ENCODE results near the gene AS3MT.
"Not testable (repeated sequence)": the region's sequence is repeated elsewhere in the genome, so short reads cannot be mapped to it uniquely, and the experiment has no call there.

Gene AS3MT, protein sequence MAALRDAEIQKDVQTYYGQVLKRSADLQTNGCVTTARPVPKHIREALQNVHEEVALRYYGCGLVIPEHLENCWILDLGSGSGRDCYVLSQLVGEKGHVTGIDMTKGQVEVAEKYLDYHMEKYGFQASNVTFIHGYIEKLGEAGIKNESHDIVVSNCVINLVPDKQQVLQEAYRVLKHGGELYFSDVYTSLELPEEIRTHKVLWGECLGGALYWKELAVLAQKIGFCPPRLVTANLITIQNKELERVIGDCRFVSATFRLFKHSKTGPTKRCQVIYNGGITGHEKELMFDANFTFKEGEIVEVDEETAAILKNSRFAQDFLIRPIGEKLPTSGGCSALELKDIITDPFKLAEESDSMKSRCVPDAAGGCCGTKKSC

DNA sequence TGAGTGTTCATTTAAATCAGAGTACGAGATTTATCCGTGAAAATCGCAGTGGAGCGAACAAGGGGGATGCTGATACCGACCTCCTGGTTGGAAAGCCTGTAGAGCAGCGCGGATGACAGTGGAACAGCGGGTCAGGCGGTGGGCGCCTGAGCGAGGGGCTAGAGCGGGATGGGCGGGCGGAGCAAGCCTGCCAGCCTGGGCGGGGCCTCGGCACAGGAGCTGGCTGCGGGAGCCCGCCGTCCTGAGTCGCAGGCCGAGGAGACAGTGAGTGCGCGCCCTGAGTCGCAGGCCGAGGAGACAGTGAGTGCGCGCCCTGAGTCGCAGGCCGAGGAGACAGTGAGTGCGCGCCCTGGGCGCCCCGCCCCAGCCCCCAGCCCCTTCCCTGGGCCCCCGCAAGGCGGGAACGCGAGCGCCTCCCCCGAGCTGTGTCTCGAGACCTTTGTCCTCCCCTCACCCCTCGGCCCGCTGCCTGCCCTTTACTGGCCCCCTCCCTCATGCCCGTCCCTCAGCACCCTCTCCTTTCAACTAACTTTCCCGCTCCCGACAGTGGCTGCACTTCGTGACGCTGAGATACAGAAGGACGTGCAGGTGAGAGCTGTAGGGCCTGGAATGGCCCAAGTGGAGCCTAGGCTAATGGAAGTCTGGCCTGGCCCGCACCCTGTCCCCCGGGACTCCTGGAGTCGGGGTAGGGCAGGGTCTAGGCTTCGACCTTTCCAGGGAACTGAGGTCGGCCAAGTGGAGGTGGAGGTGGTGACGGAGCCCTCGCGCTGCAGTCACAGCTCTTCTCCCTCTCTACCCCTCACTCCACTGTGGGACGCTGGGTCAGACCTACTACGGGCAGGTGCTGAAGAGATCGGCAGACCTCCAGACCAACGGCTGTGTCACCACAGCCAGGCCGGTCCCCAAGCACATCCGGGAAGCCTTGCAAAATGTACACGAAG lies at the start of gene AS3MT:
Gene AS3MT (plus strand): TSS at position 213 of the 941 bp plus-strand sequence. CDS start 123 bp downstream, at position 336.
- peak in 6 of 14 donors; percentile 2 to 32 (median 14) for DNase-seq

DNA sequence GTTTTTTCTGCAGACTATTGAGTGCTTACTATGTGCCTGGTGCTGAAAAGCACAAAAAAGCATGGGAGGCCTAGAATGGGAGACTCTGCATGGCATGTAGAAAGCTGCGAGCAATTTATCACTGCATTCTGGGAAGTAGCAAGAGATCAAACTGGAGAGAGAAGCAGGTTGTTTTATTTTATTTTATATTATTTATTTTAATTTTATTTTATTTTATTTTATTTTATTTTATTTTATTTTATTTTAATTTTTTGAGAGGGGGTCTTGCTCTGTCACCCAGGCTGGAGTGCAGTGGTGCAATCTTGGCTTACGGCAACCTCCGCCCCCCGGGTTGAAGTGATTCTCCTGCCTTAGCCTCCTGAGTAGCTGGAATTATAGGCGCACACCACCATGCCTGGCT lies 49.3 kb upstream of the AS3MT start:
- not testable (repeated sequence) for DNase-seq

DNA sequence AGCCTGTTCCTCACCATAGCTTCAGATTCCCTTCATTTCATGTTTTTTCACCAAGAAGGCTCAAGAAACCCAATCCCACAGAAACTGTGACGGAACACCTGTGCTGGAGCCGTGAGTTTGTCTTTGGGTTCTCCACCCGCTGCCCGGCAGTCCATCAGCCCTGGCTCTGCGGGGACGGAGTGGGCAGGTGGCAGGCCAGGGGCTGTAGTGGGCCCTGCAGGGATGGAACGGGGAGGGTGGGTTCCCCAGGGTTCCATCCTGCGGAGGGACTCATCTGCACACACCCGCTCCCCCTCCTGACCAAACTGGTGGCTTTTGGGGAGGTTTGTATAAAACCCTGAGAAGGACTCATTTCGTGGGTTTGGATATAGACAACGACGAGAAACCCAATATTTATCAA lies 47.0 kb upstream of the AS3MT start:
- no peak for DNase-seq

DNA sequence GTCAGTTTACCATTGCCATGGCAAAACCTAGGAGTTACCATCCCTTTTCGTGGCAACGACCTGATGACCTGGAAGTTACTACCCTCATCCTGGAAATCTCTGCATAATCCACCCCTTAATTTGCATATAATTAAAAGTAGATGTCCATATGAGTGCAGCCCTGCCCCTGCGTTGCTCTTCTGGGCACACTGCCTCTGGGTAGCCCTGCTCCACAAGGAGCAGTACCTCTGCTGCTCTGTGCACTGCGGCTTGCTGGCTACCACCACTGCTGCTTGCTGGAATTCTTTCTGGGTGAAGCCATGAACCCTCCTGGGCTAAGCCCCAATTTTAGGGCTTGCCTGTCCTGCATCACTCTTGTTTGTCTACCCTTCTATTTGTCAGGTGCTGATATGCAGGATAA lies 44.6 kb upstream of the AS3MT start:
- DNase-seq, result no peak

DNA sequence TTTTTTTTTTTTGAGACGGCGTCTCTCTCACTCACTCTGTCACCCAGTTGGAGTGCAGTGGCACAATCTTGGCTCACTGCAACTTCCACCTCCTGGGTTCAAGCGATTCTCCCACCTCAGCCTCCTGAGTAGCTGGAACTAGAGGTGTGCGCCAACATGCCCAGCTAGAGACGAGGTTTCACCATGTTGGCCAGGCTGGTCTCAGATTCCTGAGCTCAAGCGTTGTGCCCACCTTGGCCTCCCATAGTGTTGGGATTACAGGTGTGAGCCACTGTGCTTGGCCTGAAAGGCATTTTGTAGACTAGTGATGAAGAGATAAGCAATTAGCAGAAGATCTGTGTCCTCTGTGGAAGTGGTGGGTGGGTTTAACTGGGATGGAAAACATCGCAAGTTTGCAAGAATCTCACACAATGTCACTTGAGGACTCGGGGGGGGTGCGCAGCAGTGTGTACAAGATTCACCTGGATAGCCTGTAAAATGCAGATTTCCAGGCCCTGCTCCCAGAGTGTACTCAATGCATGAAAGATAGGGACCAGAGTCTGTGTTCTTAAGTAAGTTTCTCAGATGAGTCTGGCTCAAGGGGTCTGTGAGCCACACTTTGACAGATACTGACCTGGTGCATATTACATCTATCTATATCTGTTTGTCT lies 43.0 kb upstream of the AS3MT start:
- no peak for DNase-seq

DNA sequence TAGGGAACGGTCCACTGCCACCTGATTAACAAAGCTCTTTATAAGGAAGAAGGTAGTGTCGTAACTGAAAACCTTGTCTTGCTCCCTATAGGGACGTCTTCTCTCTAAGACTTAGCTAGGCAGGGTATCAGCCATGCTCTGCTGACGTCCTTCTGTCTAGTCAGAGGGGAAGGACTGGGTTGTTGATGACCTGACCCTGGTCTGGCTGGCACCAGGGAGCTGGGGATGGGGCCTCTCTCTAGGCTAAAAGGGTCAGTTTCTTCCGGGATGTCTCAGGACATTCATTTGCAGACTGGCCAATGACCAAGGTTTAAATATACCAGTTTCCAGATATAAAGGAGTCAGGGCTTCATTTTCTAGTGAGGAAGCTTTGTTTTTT lies 41.7 kb upstream of the AS3MT start:
- DNase-seq, result no peak

DNA sequence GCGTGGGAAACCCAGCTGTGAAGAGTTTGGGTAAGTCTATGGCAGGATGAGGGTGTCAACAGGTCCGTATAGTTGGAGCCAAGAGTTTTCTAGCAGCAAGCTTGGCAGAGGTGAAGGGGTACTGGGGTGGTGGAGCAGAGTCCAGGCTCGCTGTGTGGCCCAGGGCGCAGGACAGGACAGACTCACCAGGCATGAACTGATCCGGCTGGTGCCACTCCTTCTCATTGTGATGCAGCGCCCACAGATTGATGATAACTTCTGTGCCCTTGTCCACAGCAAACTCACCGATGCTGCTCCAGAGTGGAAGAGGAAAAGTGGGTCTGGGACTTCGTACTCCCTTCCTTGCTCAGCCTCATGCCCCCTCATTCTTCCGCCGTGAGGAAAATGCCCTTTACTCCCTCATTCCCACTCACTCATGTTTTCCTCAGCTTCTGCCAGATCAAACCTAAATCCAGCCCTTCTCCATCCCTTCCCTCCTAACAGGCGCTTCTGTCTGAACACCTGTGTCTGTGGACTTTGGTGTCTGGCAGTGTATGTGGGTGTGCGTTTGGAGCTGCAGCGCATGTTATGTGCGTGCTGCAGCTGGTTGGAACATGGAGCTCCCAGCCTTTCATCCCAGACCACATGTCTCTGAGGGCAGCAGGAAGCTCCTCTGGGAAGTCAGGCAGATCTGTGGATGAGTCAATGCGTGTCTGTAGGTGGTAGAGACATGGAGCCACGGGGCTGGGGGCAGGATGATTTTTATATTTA lies 37.8 kb upstream of the AS3MT start:
- DNase-seq, result no peak

DNA sequence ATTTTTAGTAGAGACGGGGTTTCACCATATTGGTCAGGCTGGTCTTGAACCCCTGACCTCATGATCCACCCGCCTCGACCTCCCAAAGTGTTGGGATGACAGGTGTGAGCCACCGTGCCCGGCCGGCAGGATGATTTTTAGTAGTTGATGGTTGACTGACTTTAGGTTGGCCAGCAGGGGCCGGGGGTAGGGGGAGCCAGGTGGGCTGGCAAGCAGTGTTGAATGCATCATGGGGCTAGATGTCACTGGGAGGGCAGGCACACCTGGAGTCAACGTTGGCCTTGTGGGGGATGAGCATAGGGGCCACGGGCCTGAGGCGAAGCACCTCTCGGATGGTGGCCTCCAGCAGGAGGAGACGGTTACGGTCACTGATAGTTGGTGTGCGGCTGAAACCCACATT lies 37.0 kb upstream of the AS3MT start:
- no peak for DNase-seq

DNA sequence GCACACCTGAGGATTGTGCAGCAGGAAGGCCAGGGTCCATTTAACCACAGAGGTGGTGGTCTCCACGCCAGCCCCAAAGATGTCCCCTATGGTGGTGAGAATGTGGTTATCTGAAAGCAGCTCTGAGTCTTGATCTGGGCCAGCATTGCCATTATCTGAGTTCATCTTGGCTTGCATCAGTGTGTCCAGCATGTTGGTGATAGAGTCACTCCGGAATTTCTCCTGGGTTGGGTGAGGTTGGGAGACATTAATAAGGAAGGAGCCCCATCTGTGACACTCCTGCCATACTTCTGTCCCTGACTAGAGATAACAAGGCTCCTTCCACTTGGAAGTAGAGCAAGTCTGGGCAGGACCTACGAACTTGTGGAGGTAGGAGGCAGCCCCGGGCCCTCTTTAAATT lies 36.3 kb upstream of the AS3MT start:
- no peak for DNase-seq

DNA sequence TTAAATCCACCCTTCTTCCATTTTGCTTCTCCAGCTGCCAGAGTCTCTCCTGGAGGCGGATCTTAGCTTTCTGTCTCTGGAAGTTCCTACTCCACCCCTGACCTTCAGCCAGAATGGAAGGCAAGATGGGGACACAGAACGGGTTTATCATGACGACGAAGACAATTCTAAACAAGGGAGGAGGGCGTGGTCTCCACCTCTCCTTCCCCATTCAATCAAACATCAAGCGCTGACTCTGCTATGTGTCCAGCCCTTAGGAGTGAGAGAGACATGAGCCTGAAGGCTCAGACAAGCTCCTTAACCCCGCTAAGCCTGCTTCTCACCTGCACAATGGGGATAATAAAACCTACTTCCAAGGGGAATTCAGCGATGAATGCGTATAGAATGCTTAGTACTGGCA lies 35.1 kb upstream of the AS3MT start:
- DNase-seq, result no peak

DNA sequence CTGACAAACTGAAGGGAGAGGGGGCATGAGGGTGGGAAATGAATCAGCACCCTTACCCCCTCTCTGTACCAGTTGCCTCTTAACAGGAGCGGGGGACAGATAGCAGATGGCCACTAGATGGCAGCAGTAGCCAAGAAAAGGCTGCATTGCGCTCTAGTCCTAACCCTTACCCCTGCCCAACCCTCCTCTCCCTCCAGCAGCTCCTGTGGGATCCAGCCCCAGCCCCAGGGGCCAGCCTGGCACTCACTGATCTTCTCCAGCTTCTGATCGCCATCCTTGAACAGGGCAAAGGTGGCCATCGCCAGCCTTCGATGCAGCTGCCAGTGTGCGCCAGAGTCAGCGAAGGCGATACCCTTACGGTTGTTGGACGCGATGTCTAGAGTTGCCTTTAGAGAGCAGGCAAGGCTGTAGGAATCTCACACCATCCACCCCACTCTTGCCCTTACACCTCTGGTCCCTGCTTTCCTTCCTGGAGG lies 34.2 kb upstream of the AS3MT start:
- DNase-seq, result peak in 11 of 14 donors; percentile 8 to 56 (median 35)

DNA sequence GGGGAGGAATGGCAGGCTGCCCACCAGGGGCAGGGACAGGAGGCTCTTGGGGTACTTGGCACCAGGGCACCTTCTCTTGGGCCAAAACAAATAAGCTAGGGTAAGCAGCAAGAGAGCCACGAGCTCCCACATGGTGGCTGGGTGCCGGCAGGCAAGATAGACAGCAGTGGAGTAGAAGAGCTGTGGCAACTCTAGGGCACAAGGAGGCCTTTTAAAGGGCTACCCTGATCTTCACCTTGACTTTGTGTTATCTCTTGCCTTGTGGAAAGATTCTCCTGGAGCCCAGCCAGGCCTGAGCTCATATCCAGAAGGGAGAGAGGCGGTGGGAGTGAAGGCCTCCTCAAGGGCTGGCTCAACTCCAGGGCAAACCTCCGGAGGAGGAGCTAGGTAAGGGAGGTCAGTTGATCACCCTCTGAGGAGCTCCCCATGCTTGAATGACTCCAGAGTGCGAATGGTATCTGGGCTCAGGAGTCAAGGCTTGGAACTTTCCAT lies 32.0 kb upstream of the AS3MT start, which contains the start of gene CYP17A1:
Gene CYP17A1 (minus strand): TSS at position 184 of the 492 bp plus-strand sequence. CDS start 52 bp downstream, at position 132.
- no peak for DNase-seq

DNA sequence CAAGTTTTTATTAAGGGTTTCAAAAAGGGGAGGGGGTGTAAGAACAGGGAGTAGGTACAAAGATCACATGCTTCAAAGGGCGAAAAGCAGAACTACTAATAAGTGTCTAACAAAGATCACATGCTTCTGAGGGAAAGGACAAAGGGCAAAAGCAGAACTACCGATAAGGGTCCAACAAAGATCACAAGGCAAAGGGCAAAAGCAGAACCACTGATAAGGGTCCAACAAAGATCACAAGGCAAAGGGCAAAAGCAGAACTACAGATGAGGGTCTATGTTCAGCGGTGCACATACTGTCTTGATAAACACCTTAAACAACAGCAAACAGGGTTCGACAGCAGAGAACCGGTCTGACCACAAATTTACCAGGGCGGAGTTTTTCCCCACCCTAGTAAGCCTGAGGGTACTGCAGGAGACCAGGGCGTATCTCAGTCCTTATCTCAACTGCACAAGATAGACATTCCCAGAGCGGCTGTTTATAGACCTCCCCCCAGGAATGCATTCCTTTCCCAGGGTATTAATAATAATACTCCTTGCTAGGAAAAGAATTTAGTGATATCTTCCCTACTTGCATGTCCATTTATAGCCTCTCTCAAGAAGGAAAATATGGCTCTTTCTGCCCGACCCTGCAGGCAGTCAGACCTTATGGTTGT lies 30.9 kb upstream of the AS3MT start:
- DNase-seq, result not testable (repeated sequence)

DNA sequence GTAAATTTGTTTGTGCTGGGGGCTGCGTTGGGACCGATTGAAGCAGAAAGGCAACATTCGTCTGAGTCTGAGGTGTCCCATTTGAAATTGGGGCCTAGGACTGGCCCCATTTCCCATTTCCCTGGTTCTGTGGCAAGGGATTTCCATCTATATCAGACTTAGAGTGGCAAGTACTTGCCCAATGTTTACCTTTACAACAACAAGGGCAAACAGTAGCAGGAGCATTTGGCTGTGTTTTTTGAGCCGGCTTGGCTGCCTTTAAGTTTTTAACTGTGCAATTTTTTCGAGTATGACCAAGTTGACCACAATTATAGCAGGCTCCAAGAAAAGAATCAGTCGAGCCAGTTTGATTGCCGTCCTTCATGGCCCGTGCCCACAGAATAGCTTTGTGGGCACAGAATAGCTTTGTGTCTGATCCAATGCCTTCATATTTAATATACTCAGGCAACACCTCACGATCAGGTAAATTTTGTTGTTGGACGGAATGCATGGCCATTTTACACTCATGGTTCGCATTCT lies 27.4 kb upstream of the AS3MT start:
- DNase-seq, result no peak

DNA sequence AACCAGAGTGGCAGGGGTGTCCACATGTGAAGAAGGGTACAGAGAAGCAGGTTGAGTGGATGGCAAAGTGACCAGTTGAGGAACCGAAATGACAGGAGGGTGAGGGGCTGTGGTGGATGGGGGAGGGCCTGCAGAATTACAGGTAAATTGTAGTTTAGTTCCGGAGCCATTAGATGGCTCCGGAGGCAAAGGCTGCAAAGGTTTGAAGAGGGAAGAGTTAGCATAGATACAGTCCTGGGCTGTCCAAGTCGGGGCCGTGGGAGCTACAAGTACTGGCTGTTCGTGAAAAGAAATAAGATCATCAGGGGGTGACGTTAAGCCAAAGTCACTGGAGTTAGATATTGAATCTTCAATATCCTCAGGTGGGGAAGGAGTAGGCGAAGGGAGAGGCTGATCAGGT lies 26.1 kb upstream of the AS3MT start:
- DNase-seq, result not testable (repeated sequence)

DNA sequence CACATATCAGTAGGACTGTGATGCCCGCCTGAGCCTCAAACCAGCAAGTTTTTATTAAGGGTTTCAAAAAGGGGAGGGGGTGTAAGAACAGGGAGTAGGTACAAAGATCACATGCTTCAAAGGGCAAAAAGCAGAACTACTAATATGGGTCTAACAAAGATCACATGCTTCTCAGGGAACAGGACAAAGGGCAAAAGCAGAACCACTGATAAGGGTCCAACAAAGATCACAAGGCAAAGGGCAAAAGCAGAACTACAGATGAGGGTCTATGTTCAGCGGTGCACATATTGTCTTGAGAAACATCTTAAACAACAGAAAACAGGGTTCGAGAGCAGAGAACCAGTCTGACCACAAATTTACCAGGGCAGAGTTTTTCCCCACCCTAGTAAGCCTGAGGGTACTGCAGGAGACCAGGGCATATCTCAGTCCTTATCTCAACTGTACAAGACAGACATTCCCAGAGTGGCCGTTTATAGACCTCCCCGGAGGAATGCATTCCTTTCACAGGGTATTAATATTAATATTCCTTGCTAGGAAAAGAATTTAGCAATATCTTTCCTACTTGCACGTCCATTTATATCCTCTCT lies 25.0 kb upstream of the AS3MT start:
- not testable (repeated sequence) for DNase-seq

DNA sequence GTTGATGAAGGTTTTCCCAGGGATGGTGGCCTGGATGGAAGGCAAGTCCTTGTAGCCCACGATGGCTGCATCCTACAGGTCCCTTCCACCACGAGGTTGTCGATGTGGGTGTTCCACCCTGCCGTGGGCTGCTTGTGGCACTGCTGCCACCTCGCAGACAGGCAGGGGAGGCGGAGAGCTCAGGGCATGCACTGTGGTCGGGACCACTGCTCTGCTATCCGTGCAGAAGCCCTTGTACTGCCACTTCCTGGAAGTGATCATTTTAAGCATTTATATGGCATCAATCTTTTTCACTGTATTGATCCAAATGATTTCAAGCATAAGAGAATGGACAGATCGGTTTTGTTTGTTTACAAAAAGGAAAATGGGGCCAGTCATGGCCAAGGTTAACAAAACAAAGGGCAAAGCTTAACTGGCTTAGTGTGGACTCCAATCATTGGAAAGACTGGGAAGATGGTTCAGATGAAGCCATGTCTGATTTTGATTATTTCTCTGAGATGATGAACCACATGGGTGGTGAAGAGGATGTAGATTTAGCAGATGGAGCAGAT lies 23.8 kb upstream of the AS3MT start:
- DNase-seq, result no peak

DNA sequence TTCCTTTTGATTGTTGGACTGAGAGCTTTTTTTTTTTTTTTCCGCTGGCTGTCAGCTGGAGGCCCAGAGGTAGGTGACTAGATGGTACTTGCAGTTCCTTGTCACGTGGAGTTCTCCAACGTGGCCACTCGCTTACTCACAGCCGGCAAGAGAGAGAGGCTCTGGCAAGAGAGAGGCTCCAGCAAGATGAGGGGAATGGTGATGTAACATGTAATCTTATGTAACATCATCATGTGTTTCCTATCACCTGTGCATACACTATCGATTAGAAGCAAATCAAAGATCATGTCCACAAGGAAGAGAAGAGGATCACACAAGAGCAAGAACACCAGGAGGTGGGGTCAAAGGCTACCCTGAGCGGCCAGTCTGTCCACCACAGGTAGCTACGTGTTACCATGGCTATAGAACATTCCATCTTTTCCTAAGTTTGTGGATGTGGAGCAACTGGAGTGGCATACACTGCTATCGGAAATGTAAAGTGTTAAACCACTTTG lies 19.2 kb upstream of the AS3MT start:
- no peak for DNase-seq

DNA sequence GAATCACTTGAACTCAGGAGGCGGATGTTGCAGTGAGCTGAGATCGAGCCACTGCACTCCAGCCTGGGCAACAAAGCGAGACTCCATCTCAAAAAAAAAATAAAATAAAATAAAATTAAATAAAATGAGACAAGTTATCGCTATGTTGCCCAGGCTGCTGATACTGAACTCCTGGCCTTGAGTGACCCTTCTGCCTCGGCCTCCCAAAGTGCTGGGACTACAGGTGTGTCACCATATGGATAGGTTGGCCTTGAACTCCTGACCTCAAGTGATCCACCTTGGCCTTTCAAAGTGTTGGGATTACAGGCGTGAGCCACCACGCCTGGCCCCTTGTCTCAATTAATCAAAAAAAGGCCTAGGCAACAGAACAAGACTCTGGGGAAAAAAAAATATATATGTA lies 16.0 kb upstream of the AS3MT start:
- DNase-seq, result not testable (repeated sequence)
